HG03354 (cell line): ENCODE data around the gene ACAP3.
"Not testable (repeated sequence)": the region's sequence is repeated elsewhere in the genome, so short reads cannot be mapped to it uniquely, and the experiment has no call there.

Experiments
- ATAC-seq: cut with Tn5 transposase; IDR thresholded peaks from one replicate; pipeline ENCODE4 v1.9.1; 2021; ENCODE audit warnings: mild to moderate bottlenecking; ENCODE audit not compliant: unreplicated experiment, poor library complexity, severe bottlenecking

Gene ACAP3

DNA sequence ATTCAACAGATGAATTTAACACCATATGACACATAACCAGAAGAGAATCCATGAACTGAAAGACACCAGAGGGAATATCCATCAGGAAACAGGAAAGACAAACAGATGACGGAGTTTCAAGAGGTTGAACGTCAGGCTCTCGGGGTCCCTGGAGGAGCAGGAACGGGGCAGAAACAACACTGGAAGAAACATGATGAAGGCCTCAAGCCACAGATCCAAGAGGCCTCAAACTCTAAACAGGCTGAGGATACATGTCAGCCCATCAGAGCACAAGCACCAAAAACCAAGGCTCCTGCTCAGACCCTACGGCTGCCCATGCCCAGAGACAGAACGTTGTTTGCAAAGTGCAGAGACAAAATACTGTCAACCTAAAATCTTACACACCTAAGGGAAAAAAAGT is 9.7 kb upstream of the ACAP3 start:
- ATAC-seq, result no peak

DNA sequence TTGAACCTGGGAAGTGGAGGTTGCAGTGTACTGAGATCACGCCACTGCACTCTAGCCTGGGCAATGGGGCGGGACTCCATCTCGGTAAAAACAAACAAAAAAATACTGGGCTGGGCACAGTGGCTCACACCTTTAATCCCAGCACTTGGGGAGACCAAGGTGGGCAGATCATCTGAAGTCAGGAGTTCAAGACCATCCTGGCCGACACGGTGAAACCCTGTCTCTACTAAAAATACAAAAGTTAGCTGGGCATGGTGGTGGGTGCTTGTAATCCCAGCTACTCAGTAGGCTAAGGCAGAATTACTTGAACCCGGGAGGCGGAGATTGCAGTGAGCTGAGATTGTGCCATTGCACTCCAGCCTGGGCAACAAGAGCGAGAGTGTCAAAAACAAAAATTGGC is 8.5 kb upstream of the ACAP3 start:
- ATAC-seq, result not testable (repeated sequence)

DNA sequence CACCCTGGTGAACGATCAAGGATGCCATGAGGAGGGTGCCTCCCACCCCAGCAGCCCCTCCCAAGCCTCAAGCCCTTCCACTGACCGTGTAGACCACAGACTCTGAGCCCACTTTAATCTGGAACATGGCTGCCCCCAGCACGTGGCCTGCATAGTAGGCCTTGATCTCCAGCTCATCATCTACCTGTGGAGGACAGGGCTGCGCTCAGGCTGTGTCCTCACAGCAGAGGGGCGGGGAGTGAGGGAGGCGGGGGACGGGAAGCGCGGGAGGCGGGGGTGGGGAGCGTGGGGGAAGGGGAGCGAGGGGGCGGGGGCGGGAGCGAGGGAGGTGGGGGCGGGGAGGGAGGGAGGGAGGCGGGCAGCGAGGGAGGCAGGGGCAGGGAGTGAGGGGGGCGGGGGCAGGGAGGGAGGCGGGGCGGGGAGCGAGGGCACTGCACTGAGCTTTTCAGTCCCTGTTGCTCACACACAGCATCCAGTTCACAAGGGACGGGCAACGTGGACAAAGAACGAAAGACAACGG is 7.8 kb upstream of the ACAP3 start:
- ATAC-seq, result no peak

DNA sequence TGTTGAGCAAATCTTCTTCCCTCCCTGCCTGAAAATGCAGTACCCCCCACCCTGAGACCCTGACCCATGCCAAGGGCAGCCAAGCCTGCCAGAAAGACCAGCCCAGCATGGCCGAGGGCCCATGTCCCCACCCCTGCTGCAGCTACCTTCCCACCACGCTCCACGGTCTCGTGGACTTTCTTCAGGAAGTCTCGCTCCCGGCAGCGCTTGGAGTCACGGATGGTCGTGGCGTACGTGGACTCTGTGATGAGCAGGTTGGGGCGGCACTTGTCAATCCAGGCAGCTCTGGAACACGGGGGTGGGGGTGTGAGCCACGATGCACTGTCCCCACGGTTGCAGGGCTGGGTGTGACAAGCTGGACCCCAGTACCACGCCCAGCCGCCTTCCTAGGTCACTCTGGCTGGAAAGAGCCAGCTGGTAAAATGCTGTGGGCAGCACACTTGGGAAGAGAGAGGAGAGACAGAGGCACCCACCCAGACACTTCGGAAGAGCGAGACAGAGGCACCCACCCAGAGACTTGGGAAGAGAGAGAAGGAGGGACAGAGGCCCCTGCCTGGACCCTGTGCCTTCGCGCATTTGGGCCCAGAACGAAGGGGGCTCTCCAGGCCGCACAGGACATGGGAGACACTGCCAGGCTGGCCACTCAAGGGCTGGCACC is 7.1 kb upstream of the ACAP3 start:
- ATAC-seq, result no peak

- ATAC-seq, result no peak
These were observed 6.5 kb upstream of the ACAP3 start for GRCh38 chr1:1314237-1314586.

DNA sequence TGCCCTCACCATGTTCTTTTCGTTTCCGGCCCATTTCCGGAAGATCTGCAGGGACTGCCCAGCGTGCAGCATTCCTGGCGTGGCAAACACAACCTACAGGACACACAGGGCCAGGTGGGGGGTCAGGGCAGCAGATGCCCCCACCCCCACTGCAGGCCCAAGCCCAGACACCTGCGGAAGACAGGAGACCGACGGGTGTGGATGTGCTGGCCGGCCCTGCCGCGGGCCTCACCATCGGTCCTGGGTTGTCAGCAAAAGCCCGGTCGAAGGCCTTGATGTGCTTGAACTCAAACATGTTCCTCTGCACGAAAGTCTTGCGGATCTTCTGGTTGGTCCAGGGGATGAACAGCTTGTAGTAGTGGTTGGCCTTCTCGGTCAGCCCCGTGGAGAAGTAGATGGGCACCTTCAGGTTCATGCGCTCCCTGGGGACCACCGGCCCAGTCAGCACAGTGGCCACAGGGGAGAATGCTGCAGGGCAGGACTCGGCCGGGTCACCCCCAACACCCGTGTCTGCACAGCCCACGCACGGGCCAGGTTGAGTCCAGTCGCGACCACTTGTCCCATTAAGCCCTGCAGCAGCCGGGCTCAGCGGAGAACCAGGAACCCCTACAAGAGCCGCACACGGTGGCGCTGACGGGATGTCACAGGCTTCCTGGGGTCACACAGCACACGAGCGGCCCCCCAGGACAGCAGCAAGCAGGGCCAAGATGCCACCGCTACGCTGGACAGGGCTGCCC is 5.9 kb upstream of the ACAP3 start:
- ATAC-seq, result no peak

DNA sequence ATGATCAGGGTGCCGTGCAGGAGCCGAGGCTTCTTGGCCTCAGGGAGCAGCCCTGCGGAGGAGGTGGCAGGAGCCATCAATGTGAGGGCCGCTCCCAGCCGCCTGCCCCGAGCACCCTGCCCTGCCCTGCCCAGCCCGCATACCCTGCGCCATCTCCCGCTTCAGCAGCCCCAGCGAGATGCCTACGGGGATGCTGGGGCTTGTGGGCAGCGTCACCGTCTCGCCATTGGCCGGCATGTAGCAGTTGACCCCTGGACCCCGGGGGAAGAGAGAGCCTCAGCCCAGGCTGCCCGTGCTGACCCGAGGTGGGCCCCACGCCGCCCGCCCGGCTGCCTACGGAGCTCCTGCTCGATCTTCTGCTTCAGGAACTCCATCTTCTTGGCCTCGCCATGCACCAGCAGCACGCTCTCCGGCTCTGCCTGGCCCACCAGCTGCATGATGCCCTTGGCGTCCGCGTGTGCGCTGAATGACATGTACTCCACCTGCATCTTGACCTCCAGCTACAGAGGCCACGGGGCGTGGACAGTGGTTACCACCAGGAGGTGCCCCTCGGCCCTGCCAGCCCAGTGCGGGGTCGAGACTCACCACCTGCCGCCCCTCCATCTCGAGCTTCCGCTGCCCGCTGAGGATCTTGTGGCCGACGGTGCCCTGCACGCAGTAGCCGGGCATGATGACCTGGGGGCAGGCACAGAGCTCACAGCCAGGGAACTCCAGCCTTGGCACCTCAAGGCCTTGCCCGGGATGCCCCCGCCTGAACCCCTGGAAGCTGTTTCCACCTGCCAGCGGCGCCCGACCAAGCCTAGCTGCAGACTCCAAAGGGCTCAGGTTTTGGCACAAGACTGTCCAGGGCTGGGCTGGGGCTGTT is 5.0 kb upstream of the ACAP3 start:
- ATAC-seq, result no peak

- ATAC-seq, result no peak
These were observed 3.7 kb upstream of the ACAP3 start for GRCh38 chr1:1311107-1312104.

GRCh38 chr1:1310476-1311053 is 2.8 kb upstream of the ACAP3 start:
- ATAC-seq, result no peak

- ATAC-seq, result no peak
These were observed 2.3 kb upstream of the ACAP3 start for GRCh38 chr1:1310109-1310385.

DNA sequence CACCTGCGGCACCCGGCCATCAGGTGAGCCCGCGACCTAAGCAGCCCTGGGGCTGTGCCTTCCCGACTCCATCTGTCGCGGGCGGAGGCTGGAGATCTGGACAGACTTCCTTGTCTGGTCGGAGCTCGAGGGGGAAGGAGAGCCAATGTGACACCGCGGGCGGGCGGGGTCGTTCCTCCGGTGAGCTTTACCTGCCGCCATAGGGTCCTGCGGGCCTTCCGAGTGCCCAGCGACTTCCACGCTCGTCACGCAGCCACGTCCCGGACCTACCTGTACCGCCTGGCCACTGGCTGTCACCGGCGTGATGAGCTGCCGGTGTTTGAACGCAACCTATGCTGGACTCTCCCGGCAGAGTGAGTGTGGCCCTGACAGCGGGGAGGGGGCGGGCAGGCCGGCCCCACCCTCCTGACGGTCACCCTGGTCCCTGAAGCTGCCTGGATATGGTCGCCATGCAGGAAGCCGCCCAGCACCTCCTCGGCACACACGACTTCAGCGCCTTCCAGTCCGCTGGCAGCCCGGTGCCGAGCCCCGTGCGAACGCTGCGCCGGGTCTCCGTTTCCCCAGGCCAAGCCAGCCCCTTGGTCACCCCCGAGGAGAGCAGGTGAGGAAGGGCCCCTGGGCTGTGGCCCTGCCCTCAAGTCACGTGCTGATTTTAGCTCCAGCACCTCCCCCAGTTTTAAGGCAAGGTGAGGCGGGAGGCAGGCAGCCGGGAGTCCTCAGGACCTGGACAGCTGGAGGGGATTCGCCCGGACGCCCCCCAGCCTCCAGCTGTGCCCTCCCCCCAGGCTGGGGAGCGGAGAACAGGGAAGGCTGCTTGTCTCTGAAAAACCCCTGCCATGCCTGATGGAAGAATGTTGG is 1.8 kb upstream of the ACAP3 start:
- no peak for ATAC-seq

DNA sequence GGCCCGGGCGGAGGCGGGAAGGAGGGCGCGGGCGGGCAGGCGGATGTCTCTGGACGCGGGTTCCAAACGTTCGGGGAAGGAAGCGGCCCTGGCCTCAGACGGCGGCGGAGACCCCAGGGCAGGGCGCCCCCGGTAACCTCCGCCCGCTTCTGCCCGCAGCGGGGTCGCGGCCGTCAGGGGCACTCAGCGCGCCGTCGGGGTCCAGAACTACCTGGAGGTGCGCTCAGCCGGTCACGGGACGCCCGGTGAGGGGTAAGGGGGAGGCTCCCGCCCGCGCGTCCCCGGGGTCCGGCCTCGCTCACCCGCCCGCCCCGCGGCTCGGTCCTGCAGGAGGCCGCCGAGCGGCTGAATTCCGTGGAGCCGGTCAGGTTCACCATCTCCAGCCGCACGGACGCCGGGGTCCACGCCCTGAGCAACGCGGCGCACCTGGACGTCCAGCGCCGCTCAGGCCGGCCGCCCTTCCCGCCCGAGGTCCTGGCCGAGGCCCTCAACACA is 1.1 kb upstream of the ACAP3 start:
- ATAC-seq, result peak; percentile 0

DNA sequence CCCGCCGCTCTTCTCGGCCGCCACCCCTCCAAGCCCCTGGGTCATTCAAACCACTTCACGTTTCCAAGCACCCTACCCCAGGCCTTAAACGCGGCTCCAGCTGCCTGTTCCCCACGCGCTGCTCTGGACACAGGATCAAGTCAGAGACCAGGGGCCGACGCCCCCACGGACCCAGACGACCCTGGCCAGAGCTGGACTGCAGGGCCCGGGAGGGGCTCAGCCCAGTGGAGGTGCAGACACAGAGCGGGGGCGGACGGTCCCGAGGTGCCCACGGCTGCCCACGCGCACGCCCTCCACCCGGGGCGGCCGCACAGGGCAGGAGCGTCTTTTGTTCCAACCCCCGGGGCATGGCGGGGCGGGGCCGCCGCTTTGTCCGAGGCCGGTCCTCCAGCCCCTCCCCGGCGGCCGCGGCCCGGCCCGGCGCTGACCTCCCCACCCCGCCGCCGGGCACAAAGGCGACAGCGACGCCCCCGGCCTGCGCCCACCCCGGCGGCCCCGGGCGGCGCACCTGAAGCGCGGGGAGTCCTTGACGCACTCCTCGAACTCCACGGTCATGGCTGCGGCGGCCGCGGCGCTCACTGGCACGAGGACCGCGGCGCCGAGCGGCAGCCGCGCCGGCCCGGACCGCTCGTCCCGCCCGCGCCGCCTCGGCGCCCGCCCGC is 338 bp downstream of the ACAP3 start:
- peak; percentile 1 for ATAC-seq

GRCh38 chr1:1306661-1307260 is 969 bp downstream of the ACAP3 start:
- no peak for ATAC-seq

GRCh38 chr1:1306070-1306660 is 1.6 kb downstream of the ACAP3 start:
- no peak for ATAC-seq

DNA sequence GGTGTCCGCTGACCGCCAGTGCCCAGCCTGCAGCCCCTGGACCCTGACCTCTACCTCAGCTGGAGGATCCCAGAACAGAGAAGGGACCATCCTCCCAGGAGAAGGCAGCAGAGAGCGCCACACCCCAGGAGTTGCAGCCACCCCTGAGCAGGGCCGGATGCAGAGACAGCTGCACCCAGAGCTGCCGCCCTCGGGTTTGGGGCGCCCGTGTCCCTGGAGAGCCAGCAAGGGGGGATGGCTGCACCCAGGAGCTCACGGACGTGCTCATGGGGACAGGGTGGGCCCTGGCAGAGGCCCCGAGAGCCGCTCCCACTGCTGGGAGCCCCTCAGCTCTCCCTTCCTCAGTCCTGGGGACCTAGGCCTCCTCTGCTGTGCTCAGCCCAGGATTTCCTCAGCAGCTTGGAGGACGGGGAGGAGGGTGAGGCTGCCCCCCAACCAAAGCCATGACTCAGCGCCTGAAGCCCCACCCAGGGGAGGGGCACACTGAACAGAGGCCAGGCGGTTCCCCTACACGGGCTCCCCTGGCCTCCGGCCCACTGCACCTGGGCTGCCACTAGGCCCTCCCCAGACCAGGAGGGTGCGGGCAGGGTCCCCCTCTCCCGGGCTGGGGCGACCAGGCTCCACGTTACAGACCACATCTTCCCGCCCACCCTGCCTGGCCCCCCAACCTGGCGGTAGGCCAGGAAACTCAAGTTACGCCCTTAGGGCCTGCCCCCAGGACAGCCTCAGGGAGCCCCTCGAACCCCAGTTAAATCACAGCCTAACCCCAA is 2.2 kb downstream of the ACAP3 start:
- peak; percentile 26 for ATAC-seq
